Parathyroid adenoma (tissue), 2 donors: ENCODE measurements around the gene EPDR1.

Experiments used
- H2AFZ ChIP-seq: fragments of 300-600 bp; sonication (generic); one replicate; pipeline ENCODE4 v1.7.0; 2017; ENCODE audit warnings: antibody characterized with exemption, mild to moderate bottlenecking
- H3K27ac ChIP-seq: fragments of 300-600 bp; sonication (generic); one replicate; pipeline ENCODE4 v1.7.0; 2017
- H3K27me3 ChIP-seq: fragments of 300-600 bp; sonication (generic); one replicate; pipeline ENCODE4 v1.7.0; 2017; ENCODE audit warnings: low read length; ENCODE audit not compliant: control insufficient read depth, insufficient read depth
- H3K36me3 ChIP-seq: fragments of 300-600 bp; sonication (generic); one replicate; pipeline ENCODE4 v1.7.0; 2017; ENCODE audit warnings: low read length; ENCODE audit not compliant: control insufficient read depth, insufficient read depth
- H3K4me1 ChIP-seq: fragments of 300-600 bp; sonication (generic); one replicate; pipeline ENCODE4 v1.7.0; 2017; ENCODE audit warnings: control low read depth
- H3K4me2 ChIP-seq: fragments of 300-600 bp; sonication (generic); one replicate; pipeline ENCODE4 v1.7.0; 2017; ENCODE audit warnings: low read length
- H3K4me3 ChIP-seq: fragments of 300-600 bp; sonication (generic); one replicate; pipeline ENCODE4 v1.7.0; 2017; ENCODE audit warnings: low read depth, low read length
- H3K79me2 ChIP-seq: fragments of 300-600 bp; sonication (generic); one replicate; pipeline ENCODE4 v1.7.0; 2017; ENCODE audit warnings: control low read depth
- H3K9ac ChIP-seq: fragments of 300-600 bp; sonication (generic); one replicate; pipeline ENCODE4 v1.7.0; 2017; ENCODE audit warnings: mild to moderate bottlenecking
- H3K9me3 ChIP-seq: fragments of 300-600 bp; sonication (generic); one replicate; pipeline ENCODE4 v1.7.0; 2017; ENCODE audit warnings: low read length; ENCODE audit not compliant: control insufficient read depth
- TF ChIP-seq, protein P1 (sequence below): fragments of 300-600 bp; sonication (generic); IDR thresholded peaks from one replicate; pipeline ENCODE4 v1.7.0; 2017; ENCODE audit warnings: antibody characterized with exemption, mild to moderate bottlenecking
- donor health status: primary hyperparathyroidism.

Gene EPDR1

DNA sequence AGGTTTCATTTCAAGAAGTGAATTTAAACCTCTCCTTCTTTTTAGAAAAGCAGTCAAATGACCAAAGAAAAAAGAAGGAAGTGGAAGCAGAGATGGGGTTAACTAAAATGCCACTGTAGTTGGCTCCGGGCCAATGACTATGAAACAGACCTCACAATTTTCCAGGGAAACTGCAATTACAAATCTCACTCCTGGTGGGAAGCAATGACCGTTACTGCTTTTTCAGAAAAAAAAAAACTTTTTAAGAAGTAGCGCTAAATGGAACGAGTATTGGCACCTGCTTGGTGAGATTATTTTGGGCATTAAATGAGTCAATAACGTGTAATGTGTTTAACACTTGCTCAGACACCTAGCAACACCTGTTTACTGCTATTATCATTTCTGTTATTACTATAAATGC, 5.0 kb upstream of the EPDR1 start:
- H3K9me3 ChIP-seq, result no peaks in the 10 kb centered on the region
- H3K27ac ChIP-seq, result no peak overlapping the region
- no peak overlapping the region for H2AFZ ChIP-seq
- TF ChIP-seq, protein P1, sequence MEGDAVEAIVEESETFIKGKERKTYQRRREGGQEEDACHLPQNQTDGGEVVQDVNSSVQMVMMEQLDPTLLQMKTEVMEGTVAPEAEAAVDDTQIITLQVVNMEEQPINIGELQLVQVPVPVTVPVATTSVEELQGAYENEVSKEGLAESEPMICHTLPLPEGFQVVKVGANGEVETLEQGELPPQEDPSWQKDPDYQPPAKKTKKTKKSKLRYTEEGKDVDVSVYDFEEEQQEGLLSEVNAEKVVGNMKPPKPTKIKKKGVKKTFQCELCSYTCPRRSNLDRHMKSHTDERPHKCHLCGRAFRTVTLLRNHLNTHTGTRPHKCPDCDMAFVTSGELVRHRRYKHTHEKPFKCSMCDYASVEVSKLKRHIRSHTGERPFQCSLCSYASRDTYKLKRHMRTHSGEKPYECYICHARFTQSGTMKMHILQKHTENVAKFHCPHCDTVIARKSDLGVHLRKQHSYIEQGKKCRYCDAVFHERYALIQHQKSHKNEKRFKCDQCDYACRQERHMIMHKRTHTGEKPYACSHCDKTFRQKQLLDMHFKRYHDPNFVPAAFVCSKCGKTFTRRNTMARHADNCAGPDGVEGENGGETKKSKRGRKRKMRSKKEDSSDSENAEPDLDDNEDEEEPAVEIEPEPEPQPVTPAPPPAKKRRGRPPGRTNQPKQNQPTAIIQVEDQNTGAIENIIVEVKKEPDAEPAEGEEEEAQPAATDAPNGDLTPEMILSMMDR, result no peak
- no peak overlapping the region for H3K4me3 ChIP-seq
- H3K4me2 ChIP-seq, result no peak overlapping the region
- no peaks in the 10 kb centered on the region for H3K4me1 ChIP-seq
- H3K79me2 ChIP-seq, result no peaks in the 10 kb centered on the region
- no peak overlapping the region for H3K9ac ChIP-seq
- no peaks in the 10 kb centered on the region for H3K27me3 ChIP-seq
- no peaks in the 10 kb centered on the region for H3K36me3 ChIP-seq

- TF ChIP-seq, protein P1, result no peak
- Histone ChIP-seq H3K4me3 (peak overlapping the region; percentile 38), H3K36me3 (no peaks in the 10 kb centered on the region), H3K9ac (no peak overlapping the region), H3K79me2 (no peaks in the 10 kb centered on the region), H3K27me3 (no peaks in the 10 kb centered on the region), H3K4me1 (no peaks in the 10 kb centered on the region), H3K9me3 (no peaks in the 10 kb centered on the region), H3K4me2 (peak overlapping the region; percentile 52), H2AFZ (peak overlapping the region; percentile 78), H3K27ac (no peak overlapping the region)
These were observed 4.3 kb upstream of the EPDR1 start for GRCh38 chr7:37916017-37916672.

DNA sequence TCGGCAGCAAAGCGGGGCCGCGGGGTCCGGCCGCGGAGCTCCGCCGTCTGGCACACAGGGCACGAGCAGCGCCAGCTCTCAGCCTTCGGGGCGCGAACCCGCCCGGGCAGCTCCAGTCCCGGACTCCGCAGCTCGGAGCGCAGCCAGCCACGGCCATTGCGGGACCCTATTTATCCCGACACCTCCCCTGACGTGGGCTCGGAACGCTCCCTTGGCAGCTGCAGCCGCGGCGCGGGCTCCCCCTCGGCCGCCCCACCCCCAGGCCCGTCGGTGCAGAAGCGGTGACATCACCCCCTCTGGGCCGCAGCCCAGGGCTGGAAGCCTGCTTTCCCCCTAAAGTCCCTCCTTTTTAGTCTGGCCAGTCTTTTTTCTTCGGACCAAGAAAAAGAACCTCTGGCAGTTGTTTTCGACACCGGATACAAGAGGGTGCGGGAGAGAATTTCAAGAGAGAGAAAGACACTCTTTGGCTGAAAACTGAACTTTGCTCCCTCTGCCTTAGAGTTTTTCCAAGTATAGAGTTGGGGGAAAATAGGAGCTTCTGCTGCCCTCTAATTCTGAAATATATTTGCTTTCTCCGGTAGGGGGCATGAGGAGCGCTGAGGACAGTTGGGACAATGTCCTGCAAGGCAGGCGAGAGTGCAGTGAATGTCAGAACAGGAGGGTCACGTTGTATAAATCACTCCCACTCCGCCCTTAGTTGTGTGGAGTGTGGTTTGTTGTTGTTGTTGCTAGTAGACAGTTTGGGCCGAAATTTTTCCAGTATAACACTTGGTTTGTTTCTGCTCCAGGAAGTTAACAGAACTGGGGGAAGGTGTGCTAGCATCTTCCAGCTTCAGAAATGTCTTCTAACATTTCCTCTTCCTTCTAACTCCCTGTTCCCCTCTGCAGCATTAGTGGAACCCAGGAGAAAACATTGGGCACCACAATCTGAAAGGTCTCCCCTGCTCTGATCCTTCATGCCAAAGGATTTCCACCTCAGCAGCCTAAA, 3.5 kb upstream of the EPDR1 start, which contains the start of gene SFRP4:
SFRP4 (minus strand) TSS at position 145 of the 988 bp plus-strand sequence. CDS start 280 bp downstream, outside the sequence.
- no peak within 1 kb of the TSS for H3K9ac ChIP-seq
- peak within 1 kb of the TSS; percentile 38 for H3K4me3 ChIP-seq
- H3K27me3 ChIP-seq, result no peaks in the 10 kb centered on the region

GRCh38 chr7:37918526-37918925, 1.9 kb upstream of the EPDR1 start:
- no peak overlapping the region for H3K9ac ChIP-seq
- no peaks in the 10 kb centered on the region for H3K36me3 ChIP-seq
- H3K4me2 ChIP-seq, result no peak overlapping the region
- no peak overlapping the region for H3K27ac ChIP-seq
- no peaks in the 10 kb centered on the region for H3K79me2 ChIP-seq
- H3K4me1 ChIP-seq, result no peaks in the 10 kb centered on the region
- TF ChIP-seq, protein P1, result no peak
- no peak overlapping the region for H2AFZ ChIP-seq
- H3K9me3 ChIP-seq, result no peaks in the 10 kb centered on the region
- no peak overlapping the region for H3K4me3 ChIP-seq
- H3K27me3 ChIP-seq, result no peaks in the 10 kb centered on the region

More for the DNA sequence above, 3.5 kb upstream of the EPDR1 start, which contains the start of gene SFRP4:
- H3K79me2 ChIP-seq, result no peaks in the 10 kb centered on the region
- no peaks in the 10 kb centered on the region for H3K36me3 ChIP-seq
- peak within 1 kb of the TSS; percentile 52 for H3K4me2 ChIP-seq
- H2AFZ ChIP-seq, result peak within 1 kb of the TSS; percentile 78
- no peaks in the 10 kb centered on the region for H3K4me1 ChIP-seq
- TF ChIP-seq, protein P1, result peak; percentile 58
- H3K9me3 ChIP-seq, result no peaks in the 10 kb centered on the region
- no peak within 1 kb of the TSS for H3K27ac ChIP-seq
